ENCODE data around the gene CCT4.

DNA sequence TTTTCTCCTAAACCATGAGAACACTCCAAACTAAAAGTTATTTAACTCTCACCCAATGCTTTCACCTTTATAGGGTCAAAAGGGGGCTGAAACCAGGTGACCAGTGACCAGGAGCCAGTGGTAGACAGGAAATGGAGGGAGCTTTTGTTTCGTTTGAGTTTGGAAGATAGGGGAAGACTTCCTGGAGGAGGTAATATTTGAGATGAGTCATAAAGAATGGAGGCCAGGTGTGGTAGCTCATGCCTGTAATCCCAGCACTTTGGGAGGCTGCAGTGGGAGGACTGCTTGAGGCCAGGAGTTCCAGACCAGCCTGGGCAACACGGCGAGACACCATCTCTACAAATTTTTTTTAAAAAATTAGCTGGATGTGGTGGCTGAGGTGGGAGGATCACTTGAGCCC, 43.1 kb downstream of the CCT4 start:
- TF ChIP-seq POLR2A (IDR thresholded peaks at IDR 0.05) = no peak
- TF ChIP-seq, protein P1, sequence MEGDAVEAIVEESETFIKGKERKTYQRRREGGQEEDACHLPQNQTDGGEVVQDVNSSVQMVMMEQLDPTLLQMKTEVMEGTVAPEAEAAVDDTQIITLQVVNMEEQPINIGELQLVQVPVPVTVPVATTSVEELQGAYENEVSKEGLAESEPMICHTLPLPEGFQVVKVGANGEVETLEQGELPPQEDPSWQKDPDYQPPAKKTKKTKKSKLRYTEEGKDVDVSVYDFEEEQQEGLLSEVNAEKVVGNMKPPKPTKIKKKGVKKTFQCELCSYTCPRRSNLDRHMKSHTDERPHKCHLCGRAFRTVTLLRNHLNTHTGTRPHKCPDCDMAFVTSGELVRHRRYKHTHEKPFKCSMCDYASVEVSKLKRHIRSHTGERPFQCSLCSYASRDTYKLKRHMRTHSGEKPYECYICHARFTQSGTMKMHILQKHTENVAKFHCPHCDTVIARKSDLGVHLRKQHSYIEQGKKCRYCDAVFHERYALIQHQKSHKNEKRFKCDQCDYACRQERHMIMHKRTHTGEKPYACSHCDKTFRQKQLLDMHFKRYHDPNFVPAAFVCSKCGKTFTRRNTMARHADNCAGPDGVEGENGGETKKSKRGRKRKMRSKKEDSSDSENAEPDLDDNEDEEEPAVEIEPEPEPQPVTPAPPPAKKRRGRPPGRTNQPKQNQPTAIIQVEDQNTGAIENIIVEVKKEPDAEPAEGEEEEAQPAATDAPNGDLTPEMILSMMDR (IDR thresholded peaks at IDR 0.05 in 4 of 5, conservative IDR thresholded peaks at IDR 0.05 in 1 of 5) = no peak
